AG09309 (cell line): ENCODE measurements around the gene KLRK1.
"Not testable (repeated sequence)": the region's sequence is repeated elsewhere in the genome, so short reads cannot be mapped to it uniquely, and the experiment has no call there.

Experiments used
- DNase-seq: peaks from one replicate; pipeline ENCODE4 v3.0.0-alpha.2; 2010; ENCODE audit warnings: low read depth
- H3K4me3 ChIP-seq: 2 replicates; pipeline ENCODE4 v1.5.1; 2011; ENCODE audit warnings: mild to moderate bottlenecking, low read depth, low read length, moderate library complexity; ENCODE audit not compliant: control insufficient read depth
- CTCF ChIP-seq: IDR thresholded peaks from 2 replicates; pipeline ENCODE4 v1.5.1; 2011; ENCODE audit warnings: mild to moderate bottlenecking, low read depth, low read length, inconsistent platforms; ENCODE audit not compliant: insufficient read depth, control insufficient read depth; ENCODE audit errors: missing control alignments

KLRK1 gene

GRCh38 chr12:10358131-10358530, 31.7 kb downstream of the KLRK1 start:
- H3K4me3 ChIP-seq: no peak overlapping the region
- no peak for TF ChIP-seq CTCF
- DNase-seq: no peak

- no peak overlapping the region for H3K4me3 ChIP-seq
- TF ChIP-seq CTCF: no peak
- DNase-seq: no peak
Observed at GRCh38 chr12:10354502-10354901, 35.3 kb downstream of the KLRK1 start.

- no peak overlapping the region for H3K4me3 ChIP-seq
- DNase-seq: no peak
- no peak for TF ChIP-seq CTCF
Observed at GRCh38 chr12:10354071-10354470, 35.8 kb downstream of the KLRK1 start.

- DNase-seq: not testable (repeated sequence)
Observed at GRCh38 chr12:10351457-10351856, 38.4 kb downstream of the KLRK1 start.

GRCh38 chr12:10341892-10342509, 47.8 kb downstream of the KLRK1 start:
- no peak for TF ChIP-seq CTCF
- no peak overlapping the region for H3K4me3 ChIP-seq
- DNase-seq: no peak

More at GRCh38 chr12:10351457-10351856, 38.4 kb downstream of the KLRK1 start:
- not testable (repeated sequence) for H3K4me3 ChIP-seq

GRCh38 chr12:10340946-10341345, 48.9 kb downstream of the KLRK1 start:
- DNase-seq, H3K4me3 ChIP-seq: not testable (repeated sequence)

GRCh38 chr12:10339053-10339840, 50.6 kb downstream of the KLRK1 start:
- TF ChIP-seq CTCF: no peak
- DNase-seq: no peak
- H3K4me3 ChIP-seq: no peak overlapping the region

GRCh38 chr12:10338470-10338869, 51.4 kb downstream of the KLRK1 start:
- DNase-seq, H3K4me3 ChIP-seq: not testable (repeated sequence)

GRCh38 chr12:10336196-10336595, 53.6 kb downstream of the KLRK1 start:
- not testable (repeated sequence) for DNase-seq, H3K4me3 ChIP-seq
